GM23248 (cell line): ENCODE results near the gene ZBED3.

Source experiments
- EZH2 ChIP-seq: fragments of 200-600 bp; sonication (generic); IDR thresholded peaks from 2 replicates; pipeline ENCODE4 v1.6.1; 2018; ENCODE audit warnings: antibody characterized with exemption, mild to moderate bottlenecking; ENCODE audit not compliant: insufficient read depth, poor library complexity, severe bottlenecking
- EZH2phosphoT487 ChIP-seq: fragments of 200-600 bp; sonication (generic); IDR thresholded peaks from 2 replicates; pipeline ENCODE4 v1.6.1; 2018; ENCODE audit warnings: antibody characterized with exemption, moderate library complexity, mild to moderate bottlenecking, low read depth; ENCODE audit not compliant: insufficient read depth

- TF ChIP-seq EZH2 (no peak), EZH2phosphoT487 (no peak)
Measured at GRCh38 chr5:77086368-77086688, 757 bp downstream of the ZBED3 start.
